ENCODE data around the gene SPG7.

- TF ChIP-seq ELF4 (IDR thresholded peaks at IDR 0.05), result no peak
- TF ChIP-seq SP1 (IDR thresholded peaks at IDR 0.05), result no peak
- TF ChIP-seq CTBP1 (IDR thresholded peaks at IDR 0.05; ENCODE audit: borderline replicate concordance), result no peak
- no peak for TF ChIP-seq ARNT (IDR thresholded peaks at IDR 0.05)
- no peak for TF ChIP-seq NFRKB (IDR thresholded peaks at IDR 0.05)
- no peak for TF ChIP-seq HDGF (IDR thresholded peaks at IDR 0.05; ENCODE audit: borderline replicate concordance)
Measured at GRCh38 chr16:89572073-89572484, 63.9 kb downstream of the SPG7 start.
